CD4-positive, alpha-beta memory T cell (primary cell): ENCODE data around the gene NUDCD2. TPM values are rescaled to one million over a fixed set of nuclear protein-coding genes. Genes with fewer than 3 reads are reported as not detected.
"Not testable (repeated sequence)": the region's sequence is repeated elsewhere in the genome, so short reads cannot be mapped to it uniquely, and the experiment has no call there.

Source experiments
- CTCF ChIA-PET: fragments of 350-600 bp; sonication (Branson Sonifier 250); formaldehyde crosslinking; loops from one replicate; lab custom pipeline; 2021; ENCODE audit warnings: inconsistent platforms; ENCODE audit not compliant: partially characterized antibody; lab: Charles Lee
- POLR2A ChIA-PET: fragments of 350-600 bp; sonication (Branson Sonifier 250); formaldehyde crosslinking; loops from one replicate; lab custom pipeline; 2021; ENCODE audit not compliant: partially characterized antibody; lab: Charles Lee
- DNase-seq, 5 donors: peaks; one replicate each; pipeline versions ENCODE4 v3.0.0 to v3.0.0-alpha.2; 2020 to 2022; ENCODE audit warnings: mixed read lengths in 1 of 5
- H3K27ac ChIP-seq: one replicate; pipeline ENCODE4 v1.7.0; 2013; ENCODE audit warnings: low read depth, low read length
- H3K27me3 ChIP-seq: 2 replicates; pipeline ENCODE4 v1.7.0; 2013; ENCODE audit warnings: mild to moderate bottlenecking, low read length, moderate library complexity; ENCODE audit not compliant: insufficient read depth
- H3K36me3 ChIP-seq: 2 replicates; pipeline ENCODE4 v1.7.0; 2013; ENCODE audit warnings: mild to moderate bottlenecking, low read length, moderate library complexity; ENCODE audit not compliant: insufficient read depth
- H3K4me1 ChIP-seq: 2 replicates; pipeline ENCODE4 v1.7.0; 2013; ENCODE audit warnings: mild to moderate bottlenecking, low read length, moderate library complexity; ENCODE audit not compliant: insufficient read depth
- H3K4me3 ChIP-seq, 2 donors: one replicate each; pipeline ENCODE4 v1.7.0; 2013; ENCODE audit warnings: low read length in 2 of 2, mild to moderate bottlenecking in 1 of 2
- H3K9me3 ChIP-seq, 2 donors: one replicate each; pipeline ENCODE4 v1.7.0; 2013; ENCODE audit warnings: low read length in 2 of 2, control low read depth in 1 of 2; ENCODE audit not compliant: control insufficient read depth in 1 of 2
- H3K27ac Mint-ChIP-seq, 7 donors: one replicate each; pipeline ENCODE4 v1.8.0; 2020 to 2021; ENCODE audit warnings: mixed read lengths in 7 of 7, mild to moderate bottlenecking in 6 of 7, inconsistent platforms in 3 of 7, moderate library complexity in 3 of 7
- H3K27me3 Mint-ChIP-seq, 2 donors: one replicate each; pipeline ENCODE4 v1.8.0; 2020 to 2021; ENCODE audit warnings: mixed read lengths in 2 of 2
- H3K36me3 Mint-ChIP-seq, 2 donors: one replicate each; pipeline ENCODE4 v1.8.0; 2020 to 2021; ENCODE audit warnings: mixed read lengths in 2 of 2, inconsistent platforms in 1 of 2, mild to moderate bottlenecking in 1 of 2
- H3K4me1 Mint-ChIP-seq, 4 donors: one replicate each; pipeline ENCODE4 v1.8.0; 2020 to 2021; ENCODE audit warnings: mixed read lengths in 4 of 4, mild to moderate bottlenecking in 1 of 4
- H3K4me3 Mint-ChIP-seq, 8 donors: one replicate each; pipeline ENCODE4 v1.8.0; 2020 to 2021; ENCODE audit warnings: mixed read lengths in 8 of 8, mild to moderate bottlenecking in 7 of 8, moderate library complexity in 6 of 8, inconsistent platforms in 3 of 8
- H3K9me3 Mint-ChIP-seq, 8 donors: one replicate each; pipeline ENCODE4 v1.8.0; 2020 to 2021; ENCODE audit warnings: mixed read lengths in 8 of 8, mild to moderate bottlenecking in 5 of 8, inconsistent platforms in 3 of 8, moderate library complexity in 1 of 8
- intact Hi-C: fragments of 100-400 bp; cut with micrococcal nuclease; formaldehyde crosslinking; loops from one replicate; pipeline ENCODE4 v1.15.1; 2023
- polyA plus RNA-seq, 2 donors: library from polyadenylated mRNA; unstranded; fragments of 300-500 nt; fragmentation: Illumina TruSeq; gene quantifications; one replicate each; pipeline ENCODE4 v1.2.3, GENCODE V29; 2021
- total RNA-seq, 2 experiments: library from RNA; stranded (reverse); gene quantifications; one replicate each; pipeline ENCODE4 v1.2.3, GENCODE V29; 2021

Gene NUDCD2
- total and polyA plus RNA-seq, 4 experiments from 2014 or later, result 26.0 to 62.0 (median 43.9) TPM

DNA sequence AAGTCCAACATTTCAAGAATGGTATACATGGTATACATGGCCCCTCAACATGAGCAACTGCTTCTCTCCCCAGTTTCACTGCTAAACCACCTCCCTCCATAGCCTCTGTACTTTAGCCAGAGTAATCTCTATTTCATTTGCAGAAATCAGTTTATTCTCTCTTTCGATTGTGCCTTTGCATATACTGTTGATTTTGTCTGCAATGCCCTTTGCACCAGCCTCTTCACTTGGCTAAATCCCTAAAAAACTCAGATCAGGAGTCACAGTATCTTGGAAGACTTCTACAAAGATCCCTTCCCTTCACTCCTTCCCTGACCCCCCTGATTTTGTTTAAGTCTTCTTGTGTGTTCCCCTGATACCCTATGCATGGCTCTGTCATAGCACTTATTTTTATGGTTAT, 27.4 kb downstream of the NUDCD2 start:
- Mint-ChIP-seq H3K36me3 (peaks cover 0 to 5% of the 10 kb centered on the region in 2 donors), H3K9me3 (no peaks in the 10 kb centered on the region), H3K4me3 (no peak overlapping the region), H3K27ac (peak overlapping the region in 1 of 7 donors; percentile 56), H3K4me1 (peaks cover 6 to 18% (median 13%) of the 10 kb centered on the region in 4 donors), H3K27me3 (peaks cover 1% of the 10 kb centered on the region in 2 donors)
- Histone ChIP-seq H3K27ac (no peak overlapping the region), H3K4me1 (peaks cover 9% of the 10 kb centered on the region), H3K36me3 (no peaks in the 10 kb centered on the region), H3K9me3 (no peaks in the 10 kb centered on the region), H3K27me3 (no peaks in the 10 kb centered on the region), H3K4me3 (no peak overlapping the region)
- intact Hi-C loops, result no loop called here
- CTCF ChIA-PET, result no interaction called here
- DNase-seq, result no peak
- POLR2A ChIA-PET, result no interaction called here

DNA sequence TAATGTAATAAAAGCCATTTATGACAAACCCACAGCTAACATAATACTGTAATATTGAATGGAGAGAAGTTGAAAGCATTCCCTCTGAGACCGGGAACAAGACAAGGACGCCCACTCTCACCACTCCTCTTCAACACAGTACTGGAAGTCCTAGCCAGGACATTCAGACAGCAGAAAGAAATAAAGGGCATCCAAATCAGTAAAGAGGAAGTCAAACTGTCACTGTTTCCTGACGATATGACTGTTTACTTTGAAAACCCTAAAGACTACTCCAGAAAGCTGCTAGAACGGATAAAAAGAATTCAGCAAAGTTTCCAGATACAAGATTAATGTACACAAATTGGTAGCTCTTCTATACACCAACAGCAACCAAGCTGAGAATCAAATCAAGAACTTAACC, 33.8 kb downstream of the NUDCD2 start:
- H3K4me1 Mint-ChIP-seq, H3K36me3 Mint-ChIP-seq, DNase-seq, intact Hi-C loops, H3K27me3 ChIP-seq, H3K9me3 ChIP-seq, H3K4me3 ChIP-seq, H3K27ac ChIP-seq, H3K27me3 Mint-ChIP-seq, H3K36me3 ChIP-seq, H3K4me3 Mint-ChIP-seq, POLR2A ChIA-PET, H3K4me1 ChIP-seq, H3K9me3 Mint-ChIP-seq: not testable (repeated sequence)
- CTCF ChIA-PET, result interaction anchor here (1.3 kb wide), 1 partner anchor 17 kb away, joined by 7 read pairs; no protein-coding TSS in a partner anchor
- peak overlapping the region in 1 of 7 donors; percentile 7 for H3K27ac Mint-ChIP-seq

GRCh38 chr5:163424836-163425235, 35.1 kb downstream of the NUDCD2 start:
- Histone ChIP-seq H3K4me3 (no peak overlapping the region), H3K27ac (no peak overlapping the region), H3K27me3 (no peaks in the 10 kb centered on the region), H3K9me3 (no peaks in the 10 kb centered on the region), H3K36me3 (no peaks in the 10 kb centered on the region), H3K4me1 (no peaks in the 10 kb centered on the region)
- DNase-seq, result no peak
- intact Hi-C loops, result no loop called here
- Mint-ChIP-seq H3K4me1 (peaks cover 2 to 6% (median 4%) of the 10 kb centered on the region in 4 donors), H3K27me3 (peaks cover 3 to 5% of the 10 kb centered on the region in 2 donors), H3K4me3 (no peak overlapping the region), H3K9me3 (no peaks in the 10 kb centered on the region), H3K27ac (no peak overlapping the region), H3K36me3 (no peaks in the 10 kb centered on the region)
- ChIA-PET POLR2A (no interaction called here), CTCF (interaction anchor here (1.2 to 2.0 kb wide), 2 partner anchors 13 to 16 kb away, joined by 3 to 8 read pairs; no protein-coding TSS in a partner anchor)

- CTCF ChIA-PET, H3K27me3 ChIP-seq, H3K27ac ChIP-seq, intact Hi-C loops, H3K36me3 Mint-ChIP-seq, H3K9me3 ChIP-seq, H3K36me3 ChIP-seq, H3K9me3 Mint-ChIP-seq, H3K27ac Mint-ChIP-seq, H3K4me3 ChIP-seq, POLR2A ChIA-PET, H3K4me1 ChIP-seq, H3K4me1 Mint-ChIP-seq, DNase-seq, H3K4me3 Mint-ChIP-seq: not testable (repeated sequence)
- H3K27me3 Mint-ChIP-seq, result peaks cover 20 to 40% of the 10 kb centered on the region in 2 donors
These were observed 44.2 kb downstream of the NUDCD2 start for GRCh38 chr5:163415673-163416072.

DNA sequence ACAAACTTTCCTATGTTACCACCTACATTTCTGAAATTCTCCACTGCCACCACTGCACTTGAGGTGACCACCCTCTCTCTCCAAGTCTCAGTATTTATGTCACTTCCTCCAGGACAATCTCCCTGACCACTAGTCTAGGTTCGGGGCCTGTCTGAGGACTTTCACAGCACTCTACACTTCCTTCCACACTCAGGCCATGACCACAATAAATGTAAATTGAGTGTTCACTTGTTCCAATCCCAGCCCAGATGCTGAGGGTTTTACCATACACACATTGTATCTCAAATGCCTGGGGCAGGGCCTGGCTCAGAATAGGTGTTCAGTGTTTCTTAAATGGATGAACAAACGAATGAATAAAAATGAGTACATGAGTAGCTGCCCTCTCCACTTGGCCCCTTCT, 49.4 kb downstream of the NUDCD2 start:
- Histone ChIP-seq H3K4me3 (no peak overlapping the region), H3K4me1 (no peaks in the 10 kb centered on the region), H3K27ac (no peak overlapping the region), H3K27me3 (no peaks in the 10 kb centered on the region), H3K36me3 (no peaks in the 10 kb centered on the region), H3K9me3 (no peaks in the 10 kb centered on the region)
- CTCF ChIA-PET, result interaction anchor here (1.1 to 2.4 kb wide), 4 partner anchors 9 to 16 kb away, joined by 3 to 17 read pairs (median 6); no protein-coding TSS in a partner anchor
- H3K36me3 Mint-ChIP-seq, result no peaks in the 10 kb centered on the region
- POLR2A ChIA-PET, result no interaction called here
- H3K4me1 Mint-ChIP-seq, result peaks cover under 1 to 5% (median 4%) of the 10 kb centered on the region in 4 donors
- H3K27me3 Mint-ChIP-seq, result peaks cover 14 to 24% of the 10 kb centered on the region in 2 donors
- peak overlapping the region in 1 of 7 donors; percentile 52 for H3K27ac Mint-ChIP-seq
- H3K4me3 Mint-ChIP-seq, result no peak overlapping the region
- no peaks in the 10 kb centered on the region for H3K9me3 Mint-ChIP-seq
- DNase-seq, result no peak
- intact Hi-C loops, result no loop called here

GRCh38 chr5:163409384-163409783, 50.5 kb downstream of the NUDCD2 start:
- Mint-ChIP-seq H3K4me1 (peaks cover 0 to 5% (median 3%) of the 10 kb centered on the region in 4 donors), H3K36me3 (no peaks in the 10 kb centered on the region), H3K4me3 (no peak overlapping the region), H3K27me3 (peaks cover 10 to 16% of the 10 kb centered on the region in 2 donors), H3K27ac (peak overlapping the region in 1 of 7 donors; percentile 26), H3K9me3 (no peaks in the 10 kb centered on the region)
- Histone ChIP-seq H3K27me3 (no peaks in the 10 kb centered on the region), H3K4me1 (no peaks in the 10 kb centered on the region), H3K9me3 (no peaks in the 10 kb centered on the region), H3K4me3 (no peak overlapping the region), H3K27ac (no peak overlapping the region), H3K36me3 (no peaks in the 10 kb centered on the region)
- no peak for DNase-seq
- POLR2A ChIA-PET, result no interaction called here
- CTCF ChIA-PET, result interaction anchor here (0.8 to 2.4 kb wide), 21 partner anchors 8 to 1866 kb away, joined by 3 to 17 read pairs (median 4); no protein-coding TSS in a partner anchor
- intact Hi-C loops, result no loop called here

DNA sequence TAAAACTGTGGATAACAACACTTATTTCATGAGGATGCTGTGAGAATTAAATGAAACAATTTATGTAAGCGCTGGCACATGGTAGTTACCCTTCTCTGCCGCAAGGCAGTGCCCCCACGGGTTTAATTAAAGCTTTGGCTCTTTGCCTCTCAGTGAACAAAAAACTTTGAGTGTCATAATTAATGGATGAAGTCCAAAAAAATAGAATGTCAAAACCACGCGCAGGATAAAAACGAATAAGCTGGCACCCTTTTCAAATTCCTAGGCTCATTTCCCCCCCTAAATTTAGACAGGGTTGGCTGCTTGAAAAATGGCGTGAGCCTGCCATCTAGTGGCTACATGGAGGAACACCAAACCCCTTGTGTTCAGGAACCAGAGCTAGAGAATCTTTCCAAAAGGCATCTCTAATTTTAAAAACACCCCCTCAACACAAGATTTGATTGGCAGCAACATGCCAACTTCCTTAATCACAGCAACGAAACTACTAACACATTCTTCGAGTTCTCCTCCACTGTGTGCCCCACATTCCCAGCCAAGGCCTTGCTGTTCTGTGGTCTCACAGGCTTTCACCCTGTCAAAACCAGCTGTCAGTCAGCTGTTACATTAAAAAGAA, 51.5 kb downstream of the NUDCD2 start:
- intact Hi-C loops, result no loop called here
- CTCF ChIA-PET, result interaction anchor here (0.8 to 2.4 kb wide), 30 partner anchors 9 to 1865 kb away, joined by 3 to 17 read pairs (median 4); no protein-coding TSS in a partner anchor
- Histone ChIP-seq H3K36me3 (no peaks in the 10 kb centered on the region), H3K27ac (no peak overlapping the region), H3K9me3 (no peaks in the 10 kb centered on the region), H3K4me3 (no peak overlapping the region), H3K4me1 (no peaks in the 10 kb centered on the region), H3K27me3 (no peaks in the 10 kb centered on the region)
- H3K9me3 Mint-ChIP-seq, result no peaks in the 10 kb centered on the region
- H3K27ac Mint-ChIP-seq, result peak overlapping the region in 1 of 7 donors; percentile 19
- DNase-seq, result peak; percentile 48 to 61 (median 51)
- peak overlapping the region in 2 of 8 donors; percentile 13 to 58 for H3K4me3 Mint-ChIP-seq
- H3K4me1 Mint-ChIP-seq, result peaks cover 0 to 5% (median 3%) of the 10 kb centered on the region in 4 donors
- no peaks in the 10 kb centered on the region for H3K36me3 Mint-ChIP-seq
- POLR2A ChIA-PET, result interaction anchor here (1.0 kb wide), 1 partner anchor 51 kb away, joined by 6 read pairs; the partner anchor contains the start of genes HMMR and NUDCD2
- H3K27me3 Mint-ChIP-seq, result peaks cover 6 to 11% of the 10 kb centered on the region in 2 donors
